BLaER1 treated with 17β-estradiol and CSF1 and Interleukin-3, amounts not matched to agents 10 nM and 100 nM (cell line): Measurements from ENCODE around the gene NAXE.

ENCODE experiments used
- H3K27ac ChIP-seq, 11 experiments: shearing (Covaris generic); formaldehyde crosslinking; 2 replicates each; pipeline ENCODE4 v1.8.1; 2022
- H3K27me3 ChIP-seq, 11 experiments: shearing (Covaris generic); formaldehyde crosslinking; 2 replicates each; pipeline ENCODE4 v1.8.1; 2022
- H3K36me3 ChIP-seq, 11 experiments: shearing (Covaris generic); formaldehyde crosslinking; 2 replicates each; pipeline ENCODE4 v1.8.1; 2022
- H3K4me1 ChIP-seq, 10 experiments: shearing (Covaris generic); formaldehyde crosslinking; 2 replicates each; pipeline ENCODE4 v1.8.1; 2022
- H3K4me2 ChIP-seq, 11 experiments: shearing (Covaris generic); formaldehyde crosslinking; 2 replicates each; pipeline ENCODE4 v1.8.1; 2022
- H3K4me3 ChIP-seq, 10 experiments: shearing (Covaris generic); formaldehyde crosslinking; 2 replicates each; pipeline ENCODE4 v1.8.1; 2022
- H3K9ac ChIP-seq, 11 experiments: shearing (Covaris generic); formaldehyde crosslinking; 2 replicates each; pipeline ENCODE4 v1.8.1; 2022
- H3K9me3 ChIP-seq, 11 experiments: shearing (Covaris generic); formaldehyde crosslinking; replicated peaks in 1 of 11; 2 replicates each; pipeline ENCODE4 v1.8.1; 2022
- H4K20me1 ChIP-seq, 11 experiments: shearing (Covaris generic); formaldehyde crosslinking; 2 replicates each; pipeline ENCODE4 v1.8.1; 2022
- Cebpa-rat ChIP-seq, 11 experiments: shearing (Covaris generic); IDR thresholded peaks; 2 replicates each; pipeline ENCODE4 v1.8.1; 2022

The NAXE gene

DNA sequence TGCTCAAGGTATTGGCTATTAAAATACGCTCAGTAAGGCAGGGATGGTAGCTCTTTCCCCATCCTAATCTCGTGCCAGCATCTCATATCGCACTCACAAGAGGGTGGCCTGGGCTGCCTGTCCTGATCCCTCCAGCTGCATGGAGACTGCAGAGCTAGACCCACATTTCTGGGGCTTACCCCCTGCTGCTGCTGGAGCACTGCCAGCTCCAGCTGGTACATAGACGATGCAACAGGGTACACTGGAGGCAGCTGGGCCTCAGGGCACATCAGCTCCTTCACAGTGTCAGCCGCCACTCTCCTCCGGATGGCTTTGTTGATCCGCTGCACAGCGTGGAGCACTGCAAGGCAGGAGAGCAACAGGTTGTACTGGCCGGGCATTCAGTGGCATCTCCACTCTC is 35.2 kb upstream of the NAXE start:
- Histone ChIP-seq H3K4me3 (no peak overlapping the region), H3K9ac (peak overlapping the region in 1 of 11 experiments; percentile 16; a peak in 2 of 22 replicates), H3K36me3 (peaks cover 0 to 64% (median 58%) of the 10 kb centered on the region in 11 experiments; a peak in 18 of 22 replicates), H3K4me2 (peak overlapping the region in 10 of 11 experiments; percentile 3 to 87 (median 24); a peak in 11 of 22 replicates), H3K4me1 (peaks cover 61 to 78% (median 68%) of the 10 kb centered on the region in 10 experiments), H4K20me1 (no peaks in the 10 kb centered on the region), H3K9me3 (peaks cover 0 to 8% (median 0%) of the 10 kb centered on the region in 11 experiments; a peak in 2 of 22 replicates), H3K27me3 (no peaks in the 10 kb centered on the region), H3K27ac (peak overlapping the region in 5 of 11 experiments; percentile 4 to 94 (median 93); a peak in 6 of 22 replicates)
- TF ChIP-seq Cebpa-rat (IDR thresholded peaks at IDR 0.05): no peak

GRCh38 chr1:156559086-156559796 is 32.3 kb upstream of the NAXE start:
- H3K4me3 ChIP-seq: no peak overlapping the region
- peak overlapping the region in 8 of 11 experiments; percentile 1 to 49 (median 37); a peak in 10 of 22 replicates for H3K27ac ChIP-seq
- peaks cover 0 to 80% (median 74%) of the 10 kb centered on the region in 11 experiments; a peak in 20 of 22 replicates for H3K36me3 ChIP-seq
- peak overlapping the region in 2 of 11 experiments; percentile 4 to 41; a peak in 1 of 22 replicates for H3K9ac ChIP-seq
- no peaks in the 10 kb centered on the region for H4K20me1 ChIP-seq
- TF ChIP-seq Cebpa-rat (IDR thresholded peaks at IDR 0.05): no peak
- H3K27me3 ChIP-seq: no peaks in the 10 kb centered on the region
- peaks cover 0 to 5% (median 0%) of the 10 kb centered on the region in 11 experiments; a peak in 1 of 22 replicates for H3K9me3 ChIP-seq
- H3K4me1 ChIP-seq: peaks cover 32 to 50% (median 39%) of the 10 kb centered on the region in 10 experiments
- H3K4me2 ChIP-seq: peak overlapping the region in 10 of 11 experiments; percentile 16 to 59 (median 35); a peak in 16 of 22 replicates

DNA sequence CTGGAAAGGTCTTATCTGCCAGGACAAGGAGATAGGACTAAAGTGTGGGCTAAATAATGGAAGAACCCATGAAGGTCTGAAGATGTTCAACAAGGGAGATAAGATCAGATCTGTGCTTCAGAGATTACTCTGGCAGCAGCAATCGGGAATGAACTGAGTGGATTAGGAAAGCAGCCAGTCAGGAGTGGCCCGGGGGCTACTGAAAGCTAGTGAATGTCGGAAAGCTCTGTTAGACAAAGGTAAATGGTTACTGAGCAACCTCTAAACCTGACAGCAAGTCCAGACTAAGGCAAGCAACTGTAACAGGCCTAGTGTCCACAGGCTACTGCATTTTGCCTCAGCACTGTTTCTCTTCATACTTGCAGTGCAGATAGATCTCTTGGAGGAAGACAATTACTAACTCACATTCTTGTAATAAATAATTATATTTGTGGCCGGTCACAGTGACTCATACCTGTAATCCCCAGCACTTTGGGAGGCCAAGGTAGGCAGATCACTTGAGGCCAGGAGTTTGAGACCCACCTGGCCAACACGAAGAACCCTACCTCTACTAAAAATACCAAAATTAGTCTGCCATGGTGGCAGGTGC is 31.7 kb upstream of the NAXE start:
- H3K9me3 ChIP-seq: peaks cover 0 to 5% (median 0%) of the 10 kb centered on the region in 11 experiments; a peak in 1 of 22 replicates
- no peak overlapping the region for H3K4me3 ChIP-seq
- TF ChIP-seq Cebpa-rat (IDR thresholded peaks at IDR 0.05): no peak
- no peaks in the 10 kb centered on the region for H3K27me3 ChIP-seq
- peaks cover 0 to 80% (median 76%) of the 10 kb centered on the region in 11 experiments; a peak in 20 of 22 replicates for H3K36me3 ChIP-seq
- peak overlapping the region in 9 of 11 experiments; percentile 16 to 59 (median 32); a peak in 13 of 22 replicates for H3K4me2 ChIP-seq
- H3K9ac ChIP-seq: 0 out of 22 replicates have a peak overlapping the region, but pooled peaks of 2 of the 11 experiments have one; percentile 4 to 41
- no peaks in the 10 kb centered on the region for H4K20me1 ChIP-seq
- peaks cover 26 to 44% (median 33%) of the 10 kb centered on the region in 10 experiments for H3K4me1 ChIP-seq
- peak overlapping the region in 6 of 11 experiments; percentile 1 to 49 (median 40); a peak in 8 of 22 replicates for H3K27ac ChIP-seq

DNA sequence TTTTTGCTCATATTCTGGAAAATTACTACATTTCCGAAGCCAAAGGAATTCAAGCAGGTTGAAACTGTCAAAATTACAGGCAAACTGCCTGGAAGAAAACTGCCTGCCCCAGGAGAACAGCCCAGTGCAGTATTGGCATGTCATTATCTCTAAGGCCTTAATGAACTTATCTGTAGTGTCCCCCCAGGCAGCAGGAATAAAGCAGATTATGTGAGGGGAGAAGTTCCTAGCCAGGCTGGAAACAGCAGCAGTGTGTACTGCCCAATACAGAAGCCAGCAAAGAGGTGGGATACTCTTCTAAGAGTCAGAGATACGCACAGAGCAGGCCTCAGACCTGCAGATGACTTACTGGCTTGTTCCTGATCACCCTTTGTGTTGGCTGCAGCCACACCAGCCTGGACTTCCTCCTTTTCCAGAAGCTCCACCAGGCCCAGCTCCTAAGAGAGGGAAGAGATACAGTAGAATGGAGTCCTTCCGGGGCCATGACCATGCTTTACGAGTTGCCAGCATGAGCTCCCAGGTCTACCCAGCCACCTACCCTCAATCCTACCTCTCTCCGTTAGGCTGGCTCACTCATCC is 30.9 kb upstream of the NAXE start:
- Histone ChIP-seq H3K4me3 (no peak overlapping the region), H3K4me1 (peaks cover 20 to 39% (median 25%) of the 10 kb centered on the region in 10 experiments), H3K36me3 (peaks cover 0 to 80% (median 77%) of the 10 kb centered on the region in 11 experiments; a peak in 20 of 22 replicates), H3K9ac (no peak overlapping the region; a peak in 1 of 22 replicates), H3K4me2 (peak overlapping the region in 5 of 11 experiments; percentile 1 to 50 (median 31); a peak in 6 of 22 replicates), H4K20me1 (no peaks in the 10 kb centered on the region), H3K27me3 (no peaks in the 10 kb centered on the region), H3K27ac (peak overlapping the region in 3 of 11 experiments; percentile 2 to 29 (median 12); a peak in 4 of 22 replicates), H3K9me3 (peaks cover 0 to 5% (median 0%) of the 10 kb centered on the region in 11 experiments; a peak in 1 of 22 replicates)
- no peak for TF ChIP-seq Cebpa-rat (IDR thresholded peaks at IDR 0.05)

DNA sequence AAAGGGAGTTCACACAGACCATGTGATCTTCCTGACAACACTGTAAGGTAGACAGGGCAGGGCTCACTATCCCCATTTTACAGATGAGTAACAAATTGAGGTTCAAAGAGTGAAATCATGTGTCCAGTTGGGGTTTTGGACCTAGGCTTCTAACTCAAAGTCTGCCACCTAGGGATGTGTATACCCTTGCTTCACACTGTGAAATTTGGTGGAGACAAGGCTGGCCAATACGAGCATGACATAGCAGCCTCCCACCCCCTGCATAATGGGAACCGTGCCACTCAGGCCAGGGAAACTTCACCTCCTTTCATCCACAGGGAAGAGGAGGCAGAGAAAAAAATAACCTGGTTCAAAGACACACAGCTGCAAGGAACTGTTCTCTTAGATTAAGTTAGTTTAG is 26.1 kb upstream of the NAXE start:
- H3K27me3 ChIP-seq: no peaks in the 10 kb centered on the region
- H3K9ac ChIP-seq: no peak overlapping the region
- no peak overlapping the region; a peak in 1 of 22 replicates for H3K4me2 ChIP-seq
- TF ChIP-seq Cebpa-rat (IDR thresholded peaks at IDR 0.05): no peak
- H4K20me1 ChIP-seq: no peaks in the 10 kb centered on the region
- peaks cover 1 to 31% (median 10%) of the 10 kb centered on the region in 10 experiments; a peak in 19 of 20 replicates for H3K4me1 ChIP-seq
- no peak overlapping the region for H3K4me3 ChIP-seq
- no peak overlapping the region for H3K27ac ChIP-seq
- H3K36me3 ChIP-seq: peaks cover 0 to 97% (median 88%) of the 10 kb centered on the region in 11 experiments; a peak in 21 of 22 replicates
- peaks cover 0 to 5% (median 0%) of the 10 kb centered on the region in 11 experiments; a peak in 1 of 22 replicates for H3K9me3 ChIP-seq

DNA sequence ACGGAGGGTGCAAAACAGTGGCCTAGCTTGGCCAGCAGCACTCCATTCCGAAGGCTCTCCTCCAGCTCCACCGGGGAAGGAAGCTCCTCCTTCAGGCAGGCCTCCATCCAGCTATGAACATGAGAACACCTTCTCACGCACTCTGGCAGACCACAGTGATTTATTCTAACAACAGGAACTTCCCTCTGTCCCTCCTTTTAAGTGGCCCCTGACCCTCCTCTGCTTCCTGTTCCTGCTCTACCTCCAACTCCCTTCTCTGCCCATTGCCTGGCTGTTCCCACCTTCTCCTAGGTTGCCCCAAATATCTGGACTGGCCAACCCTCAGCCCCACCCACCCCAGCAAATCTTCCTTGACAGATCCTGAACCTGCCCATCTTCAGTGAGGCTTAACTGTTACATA is 25.1 kb upstream of the NAXE start:
- Histone ChIP-seq H3K4me2 (peak overlapping the region in 1 of 11 experiments; percentile 43; a peak in 1 of 22 replicates), H3K4me3 (no peak overlapping the region), H3K27ac (no peak overlapping the region), H3K36me3 (peaks cover 0 to 89% (median 80%) of the 10 kb centered on the region in 11 experiments; a peak in 21 of 22 replicates), H4K20me1 (no peaks in the 10 kb centered on the region), H3K9me3 (peaks cover 0 to 5% (median 0%) of the 10 kb centered on the region in 11 experiments; a peak in 1 of 22 replicates), H3K27me3 (no peaks in the 10 kb centered on the region), H3K4me1 (peaks cover 10 to 31% (median 18%) of the 10 kb centered on the region in 10 experiments), H3K9ac (no peak overlapping the region)
- TF ChIP-seq Cebpa-rat (IDR thresholded peaks at IDR 0.05): no peak

- Histone ChIP-seq H4K20me1 (no peaks in the 10 kb centered on the region), H3K27me3 (no peaks in the 10 kb centered on the region), H3K4me3 (peak overlapping the region; percentile 46 to 85 (median 72)), H3K27ac (peak overlapping the region in 10 of 11 experiments; percentile 24 to 84 (median 70); a peak in 16 of 22 replicates), H3K9ac (peak overlapping the region; percentile 57 to 86 (median 79); a peak in 20 of 22 replicates), H3K9me3 (no peaks in the 10 kb centered on the region), H3K36me3 (peaks cover 0 to 39% (median 31%) of the 10 kb centered on the region in 11 experiments; a peak in 19 of 22 replicates), H3K4me2 (peak overlapping the region; percentile 89 to 99 (median 95)), H3K4me1 (peaks cover 25 to 37% (median 31%) of the 10 kb centered on the region in 10 experiments)
- TF ChIP-seq Cebpa-rat (IDR thresholded peaks at IDR 0.05): no peak
Measured at GRCh38 chr1:156571261-156571852, 20.2 kb upstream of the NAXE start.
